C4-2B (cell line): Measurements from ENCODE around the gene ETV6.

Experiments
- CTCF ChIP-seq: fragments of 450-650 bp; conservative IDR thresholded peaks from 2 replicates; pipeline ENCODE4 v1.5.1; 2017; ENCODE audit warnings: mild to moderate bottlenecking
- ZFX ChIP-seq: fragments of 450-650 bp; IDR thresholded peaks from 2 replicates; pipeline ENCODE4 v1.6.1; 2017

GRCh38 chr12:11723993-11724392 lies 74.5 kb downstream of the ETV6 start:
- TF ChIP-seq CTCF (no peak), ZFX (no peak)
